Erythroblast (primary cell): ENCODE results near the gene MAST2.

Source experiments
- GATA1 ChIP-seq: IDR thresholded peaks from 2 replicates; pipeline ENCODE4 v1.6.1; 2011; ENCODE audit warnings: low read depth, mild to moderate bottlenecking, control low read depth, low read length, moderate library complexity
- POLR2A ChIP-seq: IDR thresholded peaks from 2 replicates; pipeline ENCODE4 v1.6.1; 2011; ENCODE audit warnings: mild to moderate bottlenecking, low read length

DNA sequence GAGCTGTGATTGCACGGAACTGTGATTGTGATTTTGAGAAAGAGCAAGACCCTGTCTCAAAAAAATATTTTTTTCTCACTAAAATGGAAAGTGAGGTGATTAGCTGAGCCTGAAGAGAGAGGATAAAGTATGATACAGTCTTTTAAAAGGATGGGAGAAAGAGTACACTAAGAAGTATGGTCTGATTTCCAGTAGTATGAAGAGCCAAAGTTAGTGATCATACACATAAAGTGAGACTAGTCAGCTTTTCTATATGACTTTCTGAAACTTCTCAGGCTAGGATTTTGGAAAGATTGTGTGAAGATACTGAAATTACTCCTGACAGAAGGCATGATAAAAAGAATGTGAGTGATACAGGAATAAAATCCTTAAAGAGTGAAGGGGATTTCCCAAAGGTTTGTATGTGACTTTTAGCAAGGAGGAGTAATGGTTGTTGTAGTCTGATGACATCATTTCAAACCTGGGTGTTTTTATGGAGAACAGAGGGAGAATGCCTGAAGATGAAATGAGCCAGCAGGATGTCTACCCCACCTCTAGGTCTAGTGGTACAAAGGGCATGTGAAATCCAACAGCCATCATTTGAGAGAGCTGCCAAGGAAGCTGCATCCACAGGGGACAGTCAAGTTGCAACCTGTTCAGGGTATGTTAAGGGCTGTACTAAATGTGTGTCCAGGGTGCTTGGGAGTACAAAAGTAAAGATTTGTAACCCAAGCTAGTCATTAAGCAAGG is 171.3 kb downstream of the MAST2 start:
- TF ChIP-seq POLR2A (no peak), GATA1 (no peak)
